IMR-90 (cell line): ENCODE results near the gene DCC. TPM values are rescaled to one million over a fixed set of nuclear protein-coding genes. Genes with fewer than 3 reads are reported as not detected.

Source experiments
- ATAC-seq: fragments of 200-7000 bp; cut with Tn5 transposase; 2 replicates; pipeline ENCODE4 v1.9.1; 2020; ENCODE audit warnings: low read depth, mild to moderate bottlenecking, moderate library complexity
- BruUV-seq: library from RNA; stranded (reverse); fragments of 400-500 nt; replicated peaks from 2 replicates; lab custom pipeline; 2021; lab: Mats Ljungman, UMichigan
- CTCF ChIA-PET: fragments of 300-600 bp; formaldehyde crosslinking; extraction: SDS; loops from one replicate; lab custom pipeline; 2021; ENCODE audit warnings: antibody characterized with exemption; lab: Yijun Ruan, JAX
- POLR2A ChIA-PET: fragments of 300-600 bp; sonication (Branson Sonifier 250); formaldehyde crosslinking; loops from one replicate; lab custom pipeline; 2022; ENCODE audit warnings: antibody characterized with exemption; ENCODE audit not compliant: unreplicated experiment; lab: Charles Lee
- DNase-seq: peaks from one replicate; pipeline ENCODE4 v3.0.0; 2013
- H2AFZ ChIP-seq: replicated peaks from 2 replicates; pipeline ENCODE3; 2013; ENCODE audit warnings: low read length, mild to moderate bottlenecking; ENCODE audit not compliant: poor library complexity
- H2AK5ac ChIP-seq: 2 replicates; pipeline ENCODE4 v1.6.1; 2013; ENCODE audit warnings: low read depth, low read length, inconsistent platforms
- H2AK9ac ChIP-seq: replicated peaks from 2 replicates; pipeline ENCODE3; 2013; ENCODE audit warnings: mild to moderate bottlenecking, low read depth, low read length, moderate library complexity; ENCODE audit not compliant: poor library complexity
- H2BK120ac ChIP-seq: 2 replicates; pipeline ENCODE4 v1.6.1; 2013; ENCODE audit warnings: low read depth, low read length, inconsistent platforms
- H2BK15ac ChIP-seq: 3 replicates; pipeline ENCODE4 v1.6.1; 2013; ENCODE audit warnings: low read depth, low read length, inconsistent platforms
- H2BK20ac ChIP-seq: 2 replicates; pipeline ENCODE4 v1.6.1; 2013; ENCODE audit warnings: low read depth, mild to moderate bottlenecking, inconsistent platforms, low read length, moderate library complexity
- H2BK5ac ChIP-seq: 2 replicates; pipeline ENCODE4 v1.6.1; 2013; ENCODE audit warnings: mild to moderate bottlenecking, low read depth, low read length, inconsistent platforms; ENCODE audit not compliant: poor library complexity, severe bottlenecking
- H3K14ac ChIP-seq: replicated peaks from 2 replicates; pipeline ENCODE4 v1.6.1; 2013; ENCODE audit warnings: low read depth, low read length, inconsistent platforms
- H3K18ac ChIP-seq: 2 replicates; pipeline ENCODE4 v1.6.1; 2013; ENCODE audit warnings: low read depth, low read length, control low read depth
- H3K23ac ChIP-seq: 2 replicates; pipeline ENCODE4 v1.6.1; 2013; ENCODE audit warnings: low read depth, low read length, inconsistent platforms
- H3K27ac ChIP-seq: 2 replicates; pipeline ENCODE4 v1.5.1; 2013; ENCODE audit warnings: mild to moderate bottlenecking, control low read depth, low read length; ENCODE audit not compliant: insufficient read depth
- H3K27me3 ChIP-seq: 2 replicates; pipeline ENCODE4 v1.6.1; 2013; ENCODE audit warnings: low read length; ENCODE audit not compliant: control insufficient read depth, insufficient read depth
- H3K36me3 ChIP-seq: 2 replicates; pipeline ENCODE4 v1.6.1; 2013; ENCODE audit warnings: low read length, mixed read lengths; ENCODE audit not compliant: control insufficient read depth, insufficient read depth
- H3K4ac ChIP-seq: 2 replicates; pipeline ENCODE4 v1.6.1; 2013; ENCODE audit warnings: low read depth, low read length, inconsistent platforms
- H3K4me1 ChIP-seq: 2 replicates; pipeline ENCODE4 v1.6.1; 2013; ENCODE audit warnings: low read length, mixed read lengths; ENCODE audit not compliant: control insufficient read depth, insufficient read depth
- H3K4me2 ChIP-seq: 2 replicates; pipeline ENCODE4 v1.6.1; 2013; ENCODE audit warnings: low read depth, mild to moderate bottlenecking, control low read depth, low read length, moderate library complexity
- H3K4me3 ChIP-seq: 2 replicates; pipeline ENCODE4 v1.5.1; 2013; ENCODE audit warnings: low read depth, mild to moderate bottlenecking, control low read depth, low read length, moderate library complexity; ENCODE audit not compliant: insufficient read depth
- H3K56ac ChIP-seq: 2 replicates; pipeline ENCODE4 v1.6.1; 2013; ENCODE audit warnings: low read length, inconsistent platforms; ENCODE audit not compliant: insufficient read depth; ENCODE audit errors: extremely low read depth
- H3K79me1 ChIP-seq, 2 experiments: 2 replicates each; pipeline ENCODE4 v1.6.1; 2013; ENCODE audit warnings: low read length in 2 of 2, inconsistent platforms in 1 of 2, low read depth in 1 of 2
- H3K9ac ChIP-seq: 2 replicates; pipeline ENCODE4 v1.6.1; 2013; ENCODE audit warnings: low read depth, low read length, control low read depth
- H3K9me1 ChIP-seq: 2 replicates; pipeline ENCODE4 v1.6.1; 2013; ENCODE audit warnings: low read length, inconsistent platforms; ENCODE audit not compliant: insufficient read depth
- H3K9me3 ChIP-seq: 2 replicates; pipeline ENCODE4 v1.6.1; 2013; ENCODE audit warnings: low read length; ENCODE audit not compliant: control insufficient read depth, insufficient read depth
- H4K20me1 ChIP-seq: 2 replicates; pipeline ENCODE4 v1.6.1; 2013; ENCODE audit warnings: low read length, inconsistent platforms; ENCODE audit not compliant: insufficient read depth
- H4K5ac ChIP-seq: 2 replicates; pipeline ENCODE4 v1.6.1; 2013; ENCODE audit warnings: mild to moderate bottlenecking, low read depth, low read length, control low read depth
- H4K8ac ChIP-seq, 2 experiments: 2 replicates each; pipeline ENCODE4 v1.6.1; 2013; ENCODE audit warnings: low read depth in 2 of 2, low read length in 2 of 2, control low read depth in 1 of 2, inconsistent platforms in 1 of 2
- H4K91ac ChIP-seq: 2 replicates; pipeline ENCODE4 v1.6.1; 2013; ENCODE audit warnings: low read depth, low read length, inconsistent platforms; ENCODE audit not compliant: insufficient read depth
- MAFK ChIP-seq: IDR thresholded peaks from 2 replicates; pipeline ENCODE4 v1.6.1; 2012; ENCODE audit warnings: low read depth, low read length, improper control_type of control experiment
- RFX5 ChIP-seq: IDR thresholded peaks from 2 replicates; pipeline ENCODE4 v1.8.0; 2012; ENCODE audit warnings: low read depth, mild to moderate bottlenecking, low read length, moderate library complexity
- WGBS, 2 experiments: methylation state at CpG; one replicate each; pipeline versions ENCODE4 v1.1.5 to v1.1.7; 2013; ENCODE audit warnings: missing lambda C conversion rate in 2 of 2; ENCODE audit not compliant: insufficient read length in 1 of 2; ENCODE audit errors: extremely low coverage in 2 of 2; 5-methylcytosine and 5-hydroxymethylcytosine counted together
- dilution Hi-C: fragments of 300-500 bp; cut with HindIII; formaldehyde crosslinking; loops from one replicate; pipeline ENCODE4 v1.14.3; 2018; ENCODE audit warnings: low sequenced_read_pairs; ENCODE audit not compliant: unreplicated experiment
- in situ Hi-C: fragments of 300-500 bp; cut with MboI; formaldehyde crosslinking; loops from 3 replicates; pipeline ENCODE4 v1.14.3; 2019; ENCODE audit warnings: low sequenced_read_pairs, inconsistent platforms, mixed read lengths
- intact Hi-C: fragments of 100-400 bp; cut with micrococcal nuclease; formaldehyde crosslinking; loops from 2 replicates; pipeline ENCODE4 v1.10.0; 2022
- polyA plus RNA-seq, 3 experiments: library from polyadenylated mRNA; depleted of rRNA; stranded (reverse); fragments of >200 nt; gene quantifications; 2 replicates each; pipeline ENCODE4 v1.2.3, GENCODE V29; 2012; ENCODE audit warnings: low replicate concordance in 1 of 3
- total RNA-seq: library from RNA; depleted of rRNA; stranded (reverse); fragments of >200 nt; gene quantifications from 2 replicates; pipeline ENCODE4 v1.2.3, GENCODE V29; 2012

Gene DCC
- total and polyA plus RNA-seq, 2 of the 4 experiments (the other 2 are of a cell fraction) = 0.31 to 0.54 TPM

DNA sequence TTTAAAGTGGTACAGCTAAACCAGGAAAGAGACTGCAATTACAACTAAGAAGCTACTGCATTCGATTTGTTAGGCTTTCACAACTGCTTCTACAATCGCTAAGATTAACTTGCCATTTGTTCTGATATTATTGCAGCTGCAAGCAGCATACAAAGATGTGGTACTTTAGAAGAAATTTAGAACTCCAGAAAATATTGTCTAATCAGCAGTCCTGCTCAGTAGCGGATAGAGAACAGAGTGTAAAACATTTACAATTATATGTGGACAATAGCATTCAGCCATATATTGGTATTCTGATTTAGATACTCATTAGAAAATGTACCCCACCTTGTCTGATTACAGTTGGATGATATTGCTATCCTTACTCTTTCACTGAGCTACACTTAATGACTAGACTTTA, 265.3 kb downstream of the DCC start:
- no peak overlapping the region for H3K56ac ChIP-seq
- no peak overlapping the region for H3K4ac ChIP-seq
- ATAC-seq (no peak), DNase-seq (no peak)
- H2BK15ac ChIP-seq = no peak overlapping the region
- peaks cover 1% of the 10 kb centered on the region; the same call in 1 of the 2 replicates for H3K9me3 ChIP-seq
- no CpG with 5 or more reads among the region's 3 CpGs for WGBS, 2 experiments
- H2BK5ac ChIP-seq = no peak overlapping the region
- H3K18ac ChIP-seq = no peak overlapping the region
- no peak overlapping the region for H3K4me3 ChIP-seq
- TF ChIP-seq MAFK (peak; percentile 77), RFX5 (no peak)
- H2AFZ ChIP-seq = no peak overlapping the region
- no peak overlapping the region for H2BK120ac ChIP-seq
- in situ Hi-C loops = no loop called here
- H2AK5ac ChIP-seq = no peak overlapping the region
- no peak overlapping the region for H3K9ac ChIP-seq
- H3K27ac ChIP-seq = no peak overlapping the region
- H4K8ac ChIP-seq = no peak overlapping the region
- H4K5ac ChIP-seq = no peak overlapping the region
- H3K27me3 ChIP-seq = no peaks in the 10 kb centered on the region
- H2BK20ac ChIP-seq = no peak overlapping the region
- dilution Hi-C loops = no loop called here
- no peak overlapping the region for H3K23ac ChIP-seq
- H2AK9ac ChIP-seq = no peak overlapping the region
- no peak overlapping the region for H3K14ac ChIP-seq
- BruUV-seq = no TSS peak
- no peaks in the 10 kb centered on the region for H3K9me1 ChIP-seq
- H4K20me1 ChIP-seq = no peaks in the 10 kb centered on the region
- H3K36me3 ChIP-seq = no peaks in the 10 kb centered on the region
- POLR2A ChIA-PET = no interaction called here
- CTCF ChIA-PET = no interaction called here
- H3K4me2 ChIP-seq = no peak overlapping the region
- no peaks in the 10 kb centered on the region for H3K79me1 ChIP-seq
- intact Hi-C loops = no loop called here
- no peaks in the 10 kb centered on the region for H3K4me1 ChIP-seq
- no peak overlapping the region for H4K91ac ChIP-seq
